WTC11 (cell line): ENCODE results near the gene ARAP1. TPM values are rescaled to one million over a fixed set of nuclear protein-coding genes. Genes with fewer than 3 reads are reported as not detected.

Experiments
- ATAC-seq: fragments of 200-7000 bp; cut with Tn5 transposase; 2 replicates; pipeline ENCODE4 v1.10.0; 2021; ENCODE audit warnings: mild to moderate bottlenecking, moderate library complexity
- CTCF ChIA-PET: fragments of 300-600 bp; sonication (Branson Sonifier 250); formaldehyde crosslinking; loops from one replicate; lab custom pipeline; 2021; ENCODE audit warnings: antibody characterized with exemption; lab: Charles Lee
- POLR2A ChIA-PET: fragments of 350-600 bp; sonication (Branson Sonifier 250); formaldehyde crosslinking; loops from one replicate; lab custom pipeline; 2021; ENCODE audit warnings: antibody characterized with exemption; lab: Charles Lee
- DNase-seq: peaks from one replicate; pipeline ENCODE4 v3.0.0; 2021; ENCODE audit warnings: low spot score
- H3K27ac Mint-ChIP-seq: 2 replicates; pipeline ENCODE4 v1.8.0; 2021; ENCODE audit warnings: mixed read lengths
- H3K27me3 Mint-ChIP-seq: 2 replicates; pipeline ENCODE4 v1.8.0; 2021; ENCODE audit warnings: low read depth, mild to moderate bottlenecking, moderate library complexity, mixed read lengths
- H3K36me3 Mint-ChIP-seq: 2 replicates; pipeline ENCODE4 v1.8.0; 2021; ENCODE audit warnings: mixed read lengths
- H3K4me1 Mint-ChIP-seq: 2 replicates; pipeline ENCODE4 v1.8.0; 2022; ENCODE audit warnings: mixed read lengths
- H3K4me3 Mint-ChIP-seq: 2 replicates; pipeline ENCODE4 v1.8.0; 2021; ENCODE audit warnings: mild to moderate bottlenecking, moderate library complexity, mixed read lengths
- H3K9me3 Mint-ChIP-seq: 2 replicates; pipeline ENCODE4 v1.8.0; 2021; ENCODE audit warnings: mixed read lengths
- E2F1 ChIP-seq: sonication (generic); formaldehyde crosslinking; IDR thresholded peaks from 2 replicates; pipeline ENCODE4 v1.8.0; 2022; ENCODE audit warnings: mild to moderate bottlenecking, missing genetic modification reagents
- FOXP4 ChIP-seq: sonication (generic); formaldehyde crosslinking; IDR thresholded peaks from 2 replicates; pipeline ENCODE4 v1.8.0; 2022; ENCODE audit warnings: mild to moderate bottlenecking, missing genetic modification reagents
- JAZF1 ChIP-seq: fragments of 250-450 bp; sonication (Bioruptor Pico); IDR thresholded peaks from 2 replicates; pipeline ENCODE4 v1.9.0; 2021; ENCODE audit warnings: moderate library complexity, mild to moderate bottlenecking, inconsistent platforms
- MLX ChIP-seq: sonication (generic); formaldehyde crosslinking; IDR thresholded peaks from 2 replicates; pipeline ENCODE4 v1.8.1; 2023; ENCODE audit warnings: mild to moderate bottlenecking, missing genetic modification reagents, moderate library complexity
- MXD4 ChIP-seq: fragments of 250-450 bp; sonication (Bioruptor Pico); IDR thresholded peaks from 2 replicates; pipeline ENCODE4 v1.8.0; 2021; ENCODE audit warnings: mild to moderate bottlenecking, moderate library complexity, borderline replicate concordance
- MYBL2 ChIP-seq: sonication (generic); formaldehyde crosslinking; IDR thresholded peaks from 2 replicates; pipeline ENCODE4 v1.8.1; 2023; ENCODE audit warnings: mild to moderate bottlenecking, moderate library complexity, missing genetic modification reagents
- ZNF138 ChIP-seq: sonication (generic); formaldehyde crosslinking; conservative IDR thresholded peaks from 2 replicates; pipeline ENCODE4 v1.8.1; 2022; ENCODE audit warnings: mild to moderate bottlenecking, moderate library complexity, missing genetic modification reagents
- ZNF416 ChIP-seq: fragments of 250-450 bp; sonication (Bioruptor Pico); IDR thresholded peaks from 2 replicates; pipeline ENCODE4 v1.9.0; 2021; ENCODE audit warnings: mild to moderate bottlenecking, inconsistent platforms
- ZNF671 ChIP-seq: fragments of 250-450 bp; sonication (Bioruptor Pico); IDR thresholded peaks from 2 replicates; pipeline ENCODE4 v1.8.0; 2021; ENCODE audit warnings: mild to moderate bottlenecking
- total RNA-seq: library from RNA; stranded (reverse); gene quantifications from 3 replicates; pipeline ENCODE4 v1.2.3, GENCODE V29; 2021
- TF ChIP-seq, protein P1 (sequence below): sonication (generic); formaldehyde crosslinking; IDR thresholded peaks from 2 replicates; pipeline ENCODE4 v1.8.0; 2022; ENCODE audit warnings: missing genetic modification reagents
- TF ChIP-seq, protein P2 (sequence below): sonication (generic); formaldehyde crosslinking; IDR thresholded peaks from 2 replicates; pipeline ENCODE4 v1.8.0; 2023; ENCODE audit warnings: mild to moderate bottlenecking, missing genetic modification reagents

The ARAP1 gene
- total RNA-seq, 1 experiment from 2014 or later, result 98.8 TPM

DNA sequence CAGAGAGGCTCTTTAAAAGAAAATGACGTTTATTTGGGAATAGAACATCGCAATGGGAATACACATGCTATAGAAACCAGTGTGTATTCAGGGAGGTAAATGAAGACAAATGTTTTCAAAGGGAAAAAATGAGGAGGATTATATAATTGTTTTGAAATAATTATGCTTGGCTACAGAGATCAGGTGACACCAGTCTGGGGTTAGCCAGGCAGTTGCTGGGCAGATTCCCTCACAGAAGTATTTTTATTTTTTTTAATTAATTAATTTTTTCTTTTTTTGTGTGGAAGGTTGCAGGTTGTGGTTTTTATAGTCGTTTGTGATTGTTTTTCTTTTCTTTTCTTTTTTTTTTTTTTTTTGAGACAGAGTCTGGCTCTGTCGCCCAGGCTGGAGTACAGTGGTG lies 47.2 kb upstream of the ARAP1 start:
- CTCF ChIA-PET, result interaction anchor here (2.5 to 3.4 kb wide), 2 partner anchors 13 to 74 kb away, joined by 14 to 24 read pairs; no protein-coding TSS in a partner anchor

GRCh38 chr11:72798361-72798760 lies 46.2 kb upstream of the ARAP1 start:
- CTCF ChIA-PET, result interaction anchor here (0.7 to 3.4 kb wide), 12 partner anchors 11 to 438 kb away, joined by 3 to 24 read pairs (median 4); partner anchors contain the start of gene ATG16L2
- peak overlapping the region; percentile 91 for H3K27ac Mint-ChIP-seq
- H3K9me3 Mint-ChIP-seq, result no peaks in the 10 kb centered on the region
- no peak overlapping the region for H3K4me3 Mint-ChIP-seq
- TF ChIP-seq MXD4 (CRISPR knock-in tag), result no peak
- TF ChIP-seq, protein P1, sequence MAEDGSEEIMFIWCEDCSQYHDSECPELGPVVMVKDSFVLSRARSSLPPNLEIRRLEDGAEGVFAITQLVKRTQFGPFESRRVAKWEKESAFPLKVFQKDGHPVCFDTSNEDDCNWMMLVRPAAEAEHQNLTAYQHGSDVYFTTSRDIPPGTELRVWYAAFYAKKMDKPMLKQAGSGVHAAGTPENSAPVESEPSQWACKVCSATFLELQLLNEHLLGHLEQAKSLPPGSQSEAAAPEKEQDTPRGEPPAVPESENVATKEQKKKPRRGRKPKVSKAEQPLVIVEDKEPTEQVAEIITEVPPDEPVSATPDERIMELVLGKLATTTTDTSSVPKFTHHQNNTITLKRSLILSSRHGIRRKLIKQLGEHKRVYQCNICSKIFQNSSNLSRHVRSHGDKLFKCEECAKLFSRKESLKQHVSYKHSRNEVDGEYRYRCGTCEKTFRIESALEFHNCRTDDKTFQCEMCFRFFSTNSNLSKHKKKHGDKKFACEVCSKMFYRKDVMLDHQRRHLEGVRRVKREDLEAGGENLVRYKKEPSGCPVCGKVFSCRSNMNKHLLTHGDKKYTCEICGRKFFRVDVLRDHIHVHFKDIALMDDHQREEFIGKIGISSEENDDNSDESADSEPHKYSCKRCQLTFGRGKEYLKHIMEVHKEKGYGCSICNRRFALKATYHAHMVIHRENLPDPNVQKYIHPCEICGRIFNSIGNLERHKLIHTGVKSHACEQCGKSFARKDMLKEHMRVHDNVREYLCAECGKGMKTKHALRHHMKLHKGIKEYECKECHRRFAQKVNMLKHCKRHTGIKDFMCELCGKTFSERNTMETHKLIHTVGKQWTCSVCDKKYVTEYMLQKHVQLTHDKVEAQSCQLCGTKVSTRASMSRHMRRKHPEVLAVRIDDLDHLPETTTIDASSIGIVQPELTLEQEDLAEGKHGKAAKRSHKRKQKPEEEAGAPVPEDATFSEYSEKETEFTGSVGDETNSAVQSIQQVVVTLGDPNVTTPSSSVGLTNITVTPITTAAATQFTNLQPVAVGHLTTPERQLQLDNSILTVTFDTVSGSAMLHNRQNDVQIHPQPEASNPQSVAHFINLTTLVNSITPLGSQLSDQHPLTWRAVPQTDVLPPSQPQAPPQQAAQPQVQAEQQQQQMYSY (CRISPR knock-in tag), result peak; percentile 82
- DNase-seq (no peak), ATAC-seq (peak; percentile 46)
- peaks cover 20% of the 10 kb centered on the region for H3K4me1 Mint-ChIP-seq
- H3K27me3 Mint-ChIP-seq, result no peaks in the 10 kb centered on the region
- POLR2A ChIA-PET, result interaction anchor here (0.7 to 0.8 kb wide), 2 partner anchors 60 to 61 kb away, joined by 3 read pairs; no protein-coding TSS in a partner anchor
- no peaks in the 10 kb centered on the region for H3K36me3 Mint-ChIP-seq

More for the DNA sequence above, 47.2 kb upstream of the ARAP1 start:
- Mint-ChIP-seq H3K36me3 (no peaks in the 10 kb centered on the region), H3K4me3 (no peak overlapping the region), H3K27ac (no peak overlapping the region), H3K9me3 (no peaks in the 10 kb centered on the region), H3K4me1 (peaks cover 18% of the 10 kb centered on the region), H3K27me3 (no peaks in the 10 kb centered on the region)
- POLR2A ChIA-PET, result no interaction called here
- no peak for ATAC-seq
- DNase-seq, result no peak
- TF ChIP-seq MLX (CRISPR knock-in tag), result no peak
- TF ChIP-seq FOXP4 (CRISPR knock-in tag), result no peak

GRCh38 chr11:72793425-72794367 lies 41.5 kb upstream of the ARAP1 start, which contains the start of gene STARD10:
Gene STARD10 (minus strand): TSS chr11:72794047. CDS start chr11:72781181, 12,866 bp downstream.
- no peaks in the 10 kb centered on the region for H3K36me3 Mint-ChIP-seq
- peak; percentile 86 for ATAC-seq
- peaks cover 25% of the 10 kb centered on the region for H3K4me1 Mint-ChIP-seq
- DNase-seq, result peak; percentile 95
- H3K9me3 Mint-ChIP-seq, result no peaks in the 10 kb centered on the region
- H3K27ac Mint-ChIP-seq, result peak within 1 kb of the TSS; percentile 98
- ChIA-PET POLR2A (interaction anchor here (0.8 to 1.4 kb wide), 5 partner anchors 12 to 62 kb away, joined by 3 to 5 read pairs (median 3); no protein-coding TSS in a partner anchor), CTCF (interaction anchor here (0.6 to 4.5 kb wide), 60 partner anchors 9 to 741 kb away, joined by 3 to 81 read pairs (median 4); partner anchors contain the start of genes ARAP1, ATG16L2 and FCHSD2)
- H3K4me3 Mint-ChIP-seq, result peak within 1 kb of the TSS; percentile 98
- no peaks in the 10 kb centered on the region for H3K27me3 Mint-ChIP-seq
- TF ChIP-seq, protein P1 (CRISPR knock-in tag), result peak; percentile 86
- TF ChIP-seq, protein P2, sequence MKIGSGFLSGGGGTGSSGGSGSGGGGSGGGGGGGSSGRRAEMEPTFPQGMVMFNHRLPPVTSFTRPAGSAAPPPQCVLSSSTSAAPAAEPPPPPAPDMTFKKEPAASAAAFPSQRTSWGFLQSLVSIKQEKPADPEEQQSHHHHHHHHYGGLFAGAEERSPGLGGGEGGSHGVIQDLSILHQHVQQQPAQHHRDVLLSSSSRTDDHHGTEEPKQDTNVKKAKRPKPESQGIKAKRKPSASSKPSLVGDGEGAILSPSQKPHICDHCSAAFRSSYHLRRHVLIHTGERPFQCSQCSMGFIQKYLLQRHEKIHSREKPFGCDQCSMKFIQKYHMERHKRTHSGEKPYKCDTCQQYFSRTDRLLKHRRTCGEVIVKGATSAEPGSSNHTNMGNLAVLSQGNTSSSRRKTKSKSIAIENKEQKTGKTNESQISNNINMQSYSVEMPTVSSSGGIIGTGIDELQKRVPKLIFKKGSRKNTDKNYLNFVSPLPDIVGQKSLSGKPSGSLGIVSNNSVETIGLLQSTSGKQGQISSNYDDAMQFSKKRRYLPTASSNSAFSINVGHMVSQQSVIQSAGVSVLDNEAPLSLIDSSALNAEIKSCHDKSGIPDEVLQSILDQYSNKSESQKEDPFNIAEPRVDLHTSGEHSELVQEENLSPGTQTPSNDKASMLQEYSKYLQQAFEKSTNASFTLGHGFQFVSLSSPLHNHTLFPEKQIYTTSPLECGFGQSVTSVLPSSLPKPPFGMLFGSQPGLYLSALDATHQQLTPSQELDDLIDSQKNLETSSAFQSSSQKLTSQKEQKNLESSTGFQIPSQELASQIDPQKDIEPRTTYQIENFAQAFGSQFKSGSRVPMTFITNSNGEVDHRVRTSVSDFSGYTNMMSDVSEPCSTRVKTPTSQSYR (CRISPR knock-in tag), result no peak
- TF ChIP-seq ZNF138 (CRISPR knock-in tag) (no peak), MYBL2 (CRISPR knock-in tag) (peak; percentile 23; the same call in 1 of the 2 replicates), ZNF671 (no peak), ZNF416 (CRISPR knock-in tag) (0 out of 2 replicates have a peak, but pooled peaks have one; percentile 24), JAZF1 (CRISPR knock-in tag) (no peak), E2F1 (CRISPR knock-in tag) (no peak)
